HG02610 (cell line): ENCODE data around the gene TENM4.

Experiments used
- ATAC-seq: cut with Tn5 transposase; IDR thresholded peaks from one replicate; pipeline ENCODE4 v1.9.1; 2021; ENCODE audit warnings: mild to moderate bottlenecking, moderate library complexity; ENCODE audit not compliant: unreplicated experiment

The TENM4 gene

GRCh38 chr11:79074547-79074946 is 366.3 kb downstream of the TENM4 start:
- ATAC-seq: no peak

GRCh38 chr11:79071190-79071589 is 369.6 kb downstream of the TENM4 start:
- ATAC-seq: no peak

- ATAC-seq: no peak
Observed at GRCh38 chr11:79070518-79070917, 370.3 kb downstream of the TENM4 start.

- ATAC-seq: no peak
Observed at GRCh38 chr11:79069504-79069903, 371.3 kb downstream of the TENM4 start.

GRCh38 chr11:79068356-79068755 is 372.5 kb downstream of the TENM4 start:
- ATAC-seq: no peak

- ATAC-seq: no peak
Observed at GRCh38 chr11:79067352-79067679, 373.5 kb downstream of the TENM4 start.

- ATAC-seq: no peak
Observed at GRCh38 chr11:79066456-79067351, 374.1 kb downstream of the TENM4 start.

- no peak for ATAC-seq
Observed at GRCh38 chr11:79062814-79063762, 377.7 kb downstream of the TENM4 start.

- ATAC-seq: no peak
Observed at GRCh38 chr11:79060081-79060953, 380.5 kb downstream of the TENM4 start.

GRCh38 chr11:79059141-79059540 is 381.7 kb downstream of the TENM4 start:
- ATAC-seq: no peak

GRCh38 chr11:79055856-79056631 is 384.8 kb downstream of the TENM4 start:
- no peak for ATAC-seq

GRCh38 chr11:79054636-79055035 is 386.2 kb downstream of the TENM4 start:
- ATAC-seq: no peak

- ATAC-seq: no peak
Observed at GRCh38 chr11:79052544-79052943, 388.3 kb downstream of the TENM4 start.

- no peak for ATAC-seq
Observed at GRCh38 chr11:79050786-79051185, 390.0 kb downstream of the TENM4 start.

- ATAC-seq: no peak
Observed at GRCh38 chr11:79049741-79050179, 391.1 kb downstream of the TENM4 start.

- ATAC-seq: no peak
Observed at GRCh38 chr11:79047980-79048379, 392.9 kb downstream of the TENM4 start.

- no peak for ATAC-seq
Observed at GRCh38 chr11:79047321-79047720, 393.5 kb downstream of the TENM4 start.

- no peak for ATAC-seq
Observed at GRCh38 chr11:79046366-79046765, 394.5 kb downstream of the TENM4 start.

GRCh38 chr11:79045800-79046304 is 395.0 kb downstream of the TENM4 start:
- no peak for ATAC-seq
